ENCODE results near the gene MYZAP.
"Not testable (repeated sequence)": the region's sequence is repeated elsewhere in the genome, so short reads cannot be mapped to it uniquely, and the experiment has no call there.

MYZAP gene

DNA sequence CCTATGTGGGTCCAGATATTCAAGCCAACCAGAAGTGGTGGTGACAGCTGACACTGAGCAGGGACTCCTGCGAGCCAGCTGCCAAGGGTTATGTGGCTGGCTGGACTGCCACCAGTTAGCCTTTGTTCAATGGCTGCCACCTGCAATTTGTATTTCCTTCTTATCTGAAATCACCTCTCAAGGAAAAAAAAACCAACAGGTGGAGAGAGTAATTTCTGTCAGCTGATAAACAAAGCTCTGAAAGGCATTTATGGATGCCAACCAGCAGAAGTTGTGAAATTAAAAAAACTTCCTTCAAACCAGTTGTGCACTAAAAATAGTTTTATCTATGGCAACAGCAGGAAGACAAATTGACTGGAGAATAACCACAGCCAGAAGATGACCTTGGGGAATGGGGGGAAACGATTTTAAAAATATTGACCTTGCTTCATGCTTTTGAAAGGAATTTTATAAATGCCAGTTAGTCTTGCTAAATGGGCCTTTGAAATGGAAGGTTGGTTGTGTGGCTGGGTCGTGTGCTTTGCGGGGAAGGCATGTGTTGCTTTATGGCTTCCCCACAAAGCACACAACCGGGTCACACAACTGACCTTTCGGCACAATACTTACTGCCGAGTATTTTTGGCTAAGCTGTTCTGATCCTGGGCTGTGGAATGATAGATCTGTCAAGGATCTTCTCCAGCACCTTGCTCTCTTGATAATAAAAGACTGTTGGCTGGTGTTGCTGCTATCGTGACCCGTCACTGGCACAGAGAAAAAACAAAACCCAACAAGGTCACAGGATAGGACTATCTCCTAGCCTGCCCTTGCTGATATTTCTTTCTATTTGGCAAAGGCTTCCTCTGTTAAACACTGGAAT is 3.5 kb downstream of the MYZAP start:
- no peak for DNase-seq

DNA sequence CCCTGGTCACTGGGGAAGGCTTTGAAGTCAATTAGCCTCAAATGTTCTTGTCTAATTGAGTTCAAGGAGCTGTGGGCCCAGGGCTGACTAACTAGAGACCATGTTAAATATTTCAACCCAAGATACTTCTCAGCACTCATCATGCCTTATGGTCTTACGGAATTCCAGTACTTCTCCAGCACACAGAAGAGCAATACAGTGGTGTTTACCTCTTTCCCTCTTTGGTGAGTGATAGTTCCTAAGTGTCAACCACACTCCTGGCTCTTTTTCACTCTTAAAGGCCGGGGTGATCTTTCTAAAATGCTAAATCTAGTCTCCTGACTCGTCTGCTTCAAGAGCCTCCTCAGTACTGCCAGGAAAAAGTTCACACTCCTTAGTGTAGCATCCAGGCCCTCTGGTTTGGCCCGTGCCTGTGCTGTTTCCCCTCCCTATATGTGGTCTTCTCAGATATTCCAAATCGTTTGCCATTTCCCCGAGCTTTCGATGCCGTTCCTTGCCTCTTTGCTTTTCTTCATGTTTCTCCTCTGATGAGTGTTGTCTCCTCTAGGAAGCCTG is 4.7 kb downstream of the MYZAP start:
- no peak for DNase-seq

DNA sequence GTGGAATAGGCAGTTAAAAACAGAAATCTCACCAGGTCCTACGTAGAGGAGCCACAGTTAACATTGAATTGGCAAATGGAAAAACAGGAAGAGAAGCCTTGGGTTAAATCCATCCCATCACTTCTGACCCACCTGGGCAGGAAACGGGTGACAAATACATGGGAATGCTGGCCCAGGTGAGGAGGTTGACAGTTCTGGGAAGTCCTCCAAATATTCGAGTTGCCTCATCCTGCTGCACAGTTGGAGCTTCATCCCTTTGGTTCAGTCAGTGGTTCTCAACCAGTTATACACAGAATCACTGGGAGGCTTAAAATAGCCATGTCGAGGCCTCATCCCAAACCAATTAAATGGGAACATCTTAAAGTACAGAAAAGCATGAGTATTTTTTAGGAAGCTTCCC is 5.3 kb downstream of the MYZAP start:
- DNase-seq = no peak

DNA sequence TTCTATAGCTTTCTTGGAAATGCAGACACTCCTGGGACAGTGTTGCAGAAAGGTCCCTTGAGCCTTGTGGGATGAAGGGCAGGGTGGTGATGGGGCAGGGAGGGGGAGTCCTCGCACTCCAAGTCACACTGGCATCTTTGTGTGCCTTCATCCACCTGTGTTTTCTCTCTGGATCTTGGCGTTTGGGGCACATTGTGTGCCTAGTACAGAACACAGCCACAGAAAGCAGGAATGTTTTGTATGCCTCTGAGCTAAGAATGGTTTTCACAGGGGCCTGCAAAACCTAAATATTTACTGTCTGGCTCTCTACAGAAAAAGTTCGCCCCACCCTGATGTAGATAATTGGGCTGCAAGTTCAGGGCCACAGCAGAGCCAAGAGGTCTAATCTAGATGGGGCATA is 5.7 kb downstream of the MYZAP start:
- DNase-seq = no peak

DNA sequence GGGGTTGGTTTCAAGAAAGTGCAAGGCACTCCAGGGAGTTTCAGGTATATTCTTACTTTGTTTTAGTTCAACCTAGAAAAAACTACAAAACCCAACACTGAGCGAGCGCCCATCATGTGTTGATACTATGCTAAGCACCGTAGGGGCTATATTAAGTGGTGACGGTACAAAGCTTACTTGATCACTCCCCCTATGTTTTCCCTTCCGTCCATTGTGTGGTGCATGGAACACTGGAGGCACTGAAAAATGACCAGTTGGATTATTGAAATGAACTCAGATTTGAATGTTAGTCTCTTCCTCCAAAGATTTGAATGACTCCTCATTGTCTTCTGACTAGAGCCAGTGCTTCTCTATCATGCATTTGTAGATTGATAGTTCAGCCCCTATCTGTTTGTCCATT is 6.6 kb downstream of the MYZAP start:
- DNase-seq = no peak

GRCh38 chr15:57599296-57599810 is 7.6 kb downstream of the MYZAP start:
- no peak for DNase-seq

DNA sequence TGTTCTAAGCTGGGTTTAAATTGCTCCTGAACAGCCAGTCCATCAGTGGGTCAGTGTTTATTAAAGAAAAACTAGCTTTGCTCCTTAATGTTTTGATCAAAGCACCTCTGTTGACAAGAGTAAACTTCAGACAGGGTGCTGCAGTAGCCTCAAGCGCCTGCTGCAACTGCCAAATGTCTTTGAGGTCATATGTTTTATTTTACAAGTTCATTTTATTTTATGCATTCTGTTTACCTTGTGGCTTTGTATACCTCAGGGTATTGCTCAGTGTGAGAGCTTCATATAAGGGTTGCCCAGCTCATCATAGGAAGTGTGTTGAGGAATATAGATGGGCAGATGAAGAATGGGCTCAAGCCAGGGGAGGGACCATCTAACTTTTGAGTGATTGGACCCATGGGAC is 8.5 kb downstream of the MYZAP start:
- no peak for DNase-seq

DNA sequence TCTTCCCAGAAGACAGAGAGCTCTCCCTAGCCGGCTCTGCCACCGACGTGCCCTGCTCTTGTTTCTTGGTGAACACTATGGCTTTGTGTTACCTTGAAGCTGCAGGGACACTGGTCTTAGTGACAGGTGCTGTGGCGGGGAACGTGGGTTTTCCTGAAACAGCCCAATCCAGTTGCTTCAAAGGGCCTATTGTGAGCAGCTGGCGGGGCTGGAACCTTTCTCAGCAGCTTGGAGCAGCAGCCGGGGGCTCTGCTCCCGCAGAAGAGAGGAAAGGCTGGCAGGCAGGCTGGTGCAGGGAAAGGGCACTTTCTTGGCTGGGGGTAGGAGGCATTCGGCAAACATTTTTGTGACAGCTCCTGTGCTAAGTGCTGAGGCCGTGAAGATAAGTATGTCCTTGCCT is 12.8 kb downstream of the MYZAP start:
- no peak for DNase-seq

GRCh38 chr15:57605491-57605890 is 13.8 kb downstream of the MYZAP start:
- DNase-seq = no peak

- no peak for DNase-seq
Measured at GRCh38 chr15:57606048-57606447, 14.3 kb downstream of the MYZAP start.

DNA sequence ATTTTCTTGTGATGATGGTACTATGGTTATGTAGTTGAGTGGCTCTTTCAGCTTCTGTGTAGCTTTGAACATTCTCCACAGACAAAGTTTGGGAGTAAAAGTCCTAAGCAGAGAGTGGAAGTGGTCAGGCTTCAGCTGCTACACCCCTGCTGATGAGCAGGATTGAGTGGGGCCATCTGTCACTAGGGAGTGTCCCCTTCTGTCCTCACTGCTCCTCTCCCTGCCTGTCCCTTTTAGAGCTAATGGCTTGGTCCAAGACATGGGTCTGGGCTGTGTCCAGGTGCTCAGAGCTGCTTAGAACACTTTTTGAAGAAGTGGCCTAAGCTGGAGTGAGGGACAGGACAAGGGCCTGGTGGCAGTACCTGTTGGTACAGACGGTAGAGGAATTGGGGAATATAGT is 15.1 kb downstream of the MYZAP start:
- no peak for DNase-seq

DNA sequence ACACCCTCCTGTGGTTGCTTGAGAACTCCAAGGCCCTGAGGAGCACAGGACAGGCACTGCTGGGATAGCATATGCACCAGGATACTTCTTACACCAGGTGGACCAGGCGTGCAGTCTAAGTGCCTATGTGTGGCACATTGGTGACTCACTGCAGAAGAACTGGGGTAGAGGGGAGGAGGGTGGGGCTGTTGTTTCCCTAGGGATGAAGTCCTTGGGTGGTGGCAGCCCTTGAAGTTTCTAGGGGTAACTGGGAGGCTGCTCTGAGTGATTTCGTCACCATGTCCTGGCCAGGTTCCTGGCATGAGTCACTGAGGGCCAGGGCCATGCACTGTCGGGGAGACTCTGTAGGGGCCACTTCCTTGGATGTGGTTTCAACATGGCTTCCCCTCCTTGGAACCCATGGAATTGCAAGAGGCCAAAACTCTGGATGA is 15.9 kb downstream of the MYZAP start:
- DNase-seq = no peak

DNA sequence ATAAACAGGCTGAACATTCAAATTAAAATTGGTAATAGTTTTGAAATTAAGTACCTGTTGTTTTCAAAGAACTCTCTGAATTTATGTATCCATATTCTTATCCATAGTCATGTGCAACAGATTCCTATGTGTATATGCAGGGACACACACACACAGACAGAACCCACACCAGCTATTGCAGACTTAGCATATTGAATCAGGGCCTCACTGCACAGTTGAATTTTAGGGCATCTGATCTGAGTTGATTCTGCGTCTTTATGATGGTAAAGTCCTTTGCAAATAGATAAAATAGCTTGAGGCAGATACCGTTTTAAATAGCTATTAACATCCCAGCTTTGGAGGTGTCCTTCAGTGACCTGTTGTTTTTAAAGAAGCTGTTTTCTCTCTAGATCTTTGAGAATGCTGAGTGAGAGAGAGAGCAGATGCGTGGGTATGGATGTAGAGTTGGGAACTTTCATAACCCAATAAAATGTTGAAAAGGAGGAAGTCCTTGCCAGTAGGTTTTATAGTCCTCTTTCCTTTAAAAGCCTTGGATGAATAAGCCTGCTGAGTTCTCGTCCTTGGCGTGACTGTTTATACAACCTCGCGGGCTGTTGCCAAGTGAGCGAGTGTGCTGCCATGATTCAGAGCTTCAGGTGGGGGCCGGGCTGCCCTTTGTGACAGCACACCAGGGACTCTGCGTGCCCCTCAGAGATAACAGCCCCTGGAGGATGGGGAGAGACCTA is 18.3 kb downstream of the MYZAP start:
- DNase-seq = no peak

GRCh38 chr15:57611123-57611522 is 19.4 kb downstream of the MYZAP start:
- DNase-seq = no peak

DNA sequence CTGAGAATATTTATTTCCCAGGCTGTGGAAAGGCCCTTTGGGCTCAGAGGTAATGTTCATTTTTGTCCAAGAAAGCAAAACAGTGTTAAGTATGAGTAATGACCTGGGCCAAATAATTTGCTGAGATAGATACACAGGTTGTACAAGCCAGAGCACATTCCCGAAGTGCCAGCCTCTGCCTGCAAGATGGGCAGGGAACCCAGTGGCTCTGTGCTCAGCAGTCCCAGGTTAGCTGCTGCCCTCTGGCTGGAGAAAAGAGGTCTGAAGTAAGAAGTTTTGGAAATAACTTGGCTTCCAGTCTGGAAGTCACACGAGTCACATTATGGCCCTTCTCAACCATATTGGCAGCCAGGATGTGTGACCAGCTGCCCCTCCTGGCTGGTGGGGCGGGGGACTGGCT is 20.2 kb downstream of the MYZAP start:
- no peak for DNase-seq

GRCh38 chr15:57614241-57614640 is 22.5 kb downstream of the MYZAP start:
- DNase-seq = no peak

DNA sequence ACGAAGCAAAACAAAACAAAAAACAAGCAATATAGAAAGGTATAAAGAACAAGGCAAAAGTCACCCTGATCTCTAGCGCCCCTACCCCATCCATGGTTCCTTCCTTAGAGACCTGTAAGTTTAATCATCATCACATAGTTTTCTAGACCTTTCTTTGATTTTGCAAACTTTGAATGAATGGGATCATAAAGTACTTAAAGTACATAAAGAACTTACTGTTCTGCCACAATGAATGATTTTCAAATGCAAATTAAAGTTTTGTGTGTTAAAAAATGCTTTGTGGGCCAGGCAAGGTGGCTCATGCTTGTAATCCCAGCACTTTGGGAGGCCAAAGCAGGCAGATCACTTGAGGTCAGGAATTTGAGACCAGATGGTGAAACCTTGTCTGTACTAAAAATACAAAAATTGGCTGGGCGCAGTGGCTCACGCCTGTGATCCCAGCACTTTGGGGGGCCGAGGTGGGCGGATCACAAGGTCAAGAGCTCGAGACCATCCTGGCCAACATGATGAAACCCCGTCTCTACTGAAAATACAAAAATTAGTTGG is 24.3 kb downstream of the MYZAP start:
- DNase-seq = not testable (repeated sequence)

GRCh38 chr15:57618325-57618724 is 26.6 kb downstream of the MYZAP start:
- DNase-seq = no peak

DNA sequence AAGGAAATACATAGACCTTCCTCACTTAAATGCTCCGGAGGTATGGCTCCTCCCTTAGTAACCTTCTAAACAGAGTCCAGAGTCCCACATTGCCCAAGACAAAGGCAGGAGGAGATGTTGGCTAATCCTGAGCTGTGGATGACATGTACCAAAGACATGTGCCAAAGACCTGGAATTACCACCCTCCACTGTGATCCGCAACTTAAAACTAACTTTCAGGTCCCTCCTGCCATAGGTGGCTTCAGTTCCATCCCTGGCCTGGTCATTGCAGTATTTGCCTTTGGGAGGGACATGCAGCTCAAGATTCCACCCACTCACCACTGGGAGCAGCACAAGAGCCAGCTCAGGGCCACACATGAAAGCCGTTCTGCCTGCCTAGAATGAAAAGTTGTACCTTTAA is 28.0 kb downstream of the MYZAP start:
- no peak for DNase-seq

DNA sequence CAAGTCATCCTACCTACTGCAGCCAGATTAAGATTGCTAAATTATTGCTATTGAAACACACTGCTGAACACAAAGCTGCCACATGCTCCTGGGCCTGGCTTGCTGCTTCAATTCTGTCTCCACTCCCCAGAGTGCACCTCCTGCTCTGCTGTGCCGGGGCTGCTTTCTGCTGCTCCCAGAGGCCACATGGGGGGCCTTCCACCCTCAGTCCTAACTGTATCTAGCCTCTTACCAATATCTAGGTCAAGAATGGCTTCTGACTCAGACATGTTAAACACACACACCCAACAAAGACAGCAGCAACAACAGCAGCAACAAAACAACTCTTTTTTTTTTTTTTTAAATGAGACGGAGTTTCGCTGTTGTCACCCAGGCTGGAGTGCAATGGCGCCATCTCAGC is 33.0 kb downstream of the MYZAP start:
- DNase-seq = no peak

DNA sequence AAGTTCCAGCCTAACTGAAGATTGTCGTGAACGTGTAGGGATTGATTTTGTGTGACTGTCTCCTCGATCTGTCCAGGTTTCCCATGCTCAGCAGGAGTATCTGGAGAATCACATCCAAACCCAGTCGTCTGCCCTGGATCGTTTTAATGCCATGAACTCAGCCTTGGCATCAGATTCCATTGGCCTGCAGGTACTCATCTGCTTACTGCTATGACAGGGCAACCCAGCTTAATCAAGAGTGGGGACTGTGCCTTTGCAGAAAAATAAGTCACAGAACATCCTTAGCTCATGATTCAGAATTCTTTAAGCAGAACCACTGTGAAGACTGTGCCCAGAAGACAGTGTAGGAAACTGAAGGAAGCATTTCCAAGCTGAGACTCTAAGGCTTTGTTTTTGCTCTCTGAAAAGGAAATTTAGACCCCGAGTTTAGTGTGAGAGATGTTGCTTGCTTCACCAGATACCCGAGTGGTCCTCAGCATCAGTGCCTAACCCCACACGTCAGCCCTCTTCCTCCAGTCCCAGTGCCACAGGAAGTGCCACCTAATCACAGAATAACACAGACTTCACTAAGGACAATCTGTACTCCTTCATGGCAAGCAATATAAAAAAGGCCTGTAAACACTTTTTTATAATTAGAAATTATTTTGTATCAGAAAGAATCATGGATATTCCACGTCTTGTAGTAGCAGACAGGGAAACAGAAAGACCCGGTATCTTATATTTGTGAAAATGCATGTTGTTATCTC is 34.2 kb downstream of the MYZAP start:
- no peak for DNase-seq

GRCh38 chr15:57626713-57627440 is 35.2 kb downstream of the MYZAP start:
- DNase-seq = no peak
